DOHH2 (cell line): ENCODE measurements around the gene SRGAP1.

ENCODE experiments used
- H3F3A ChIP-seq: fragments of 200-600 bp; sonication (generic), shearing (Covaris generic); 2 replicates; pipeline ENCODE4 v1.6.0; 2016; ENCODE audit warnings: antibody characterized with exemption, mild to moderate bottlenecking; ENCODE audit not compliant: control insufficient read depth, insufficient read depth
- H3K27ac ChIP-seq: fragments of 200-600 bp; sonication (generic); 2 replicates; pipeline ENCODE4 v1.5.1; 2014; ENCODE audit warnings: low read depth, mild to moderate bottlenecking, low read length, moderate library complexity
- H3K27me3 ChIP-seq: fragments of 200-600 bp; sonication (generic); 2 replicates; pipeline ENCODE4 v1.6.1; 2014; ENCODE audit warnings: mild to moderate bottlenecking, low read length, mixed read lengths; ENCODE audit not compliant: control insufficient read depth
- H3K36me3 ChIP-seq: fragments of 200-600 bp; sonication (generic); 2 replicates; pipeline ENCODE4 v1.6.1; 2014; ENCODE audit warnings: mild to moderate bottlenecking, low read length, moderate library complexity, mixed read lengths; ENCODE audit not compliant: control insufficient read depth
- H3K4me1 ChIP-seq: fragments of 200-600 bp; sonication (generic); 2 replicates; pipeline ENCODE4 v1.6.1; 2014; ENCODE audit warnings: mild to moderate bottlenecking, low read length, mixed read lengths; ENCODE audit not compliant: control insufficient read depth
- H3K4me2 ChIP-seq: fragments of 200-600 bp; sonication (generic); 2 replicates; pipeline ENCODE4 v1.6.0; 2014; ENCODE audit warnings: mild to moderate bottlenecking, low read length, moderate library complexity
- H3K4me3 ChIP-seq: fragments of 200-600 bp; sonication (generic); 2 replicates; pipeline ENCODE4 v1.5.1; 2014; ENCODE audit warnings: mild to moderate bottlenecking, low read length, mixed read lengths
- H3K79me2 ChIP-seq: fragments of 200-600 bp; sonication (generic); 2 replicates; pipeline ENCODE4 v1.6.1; 2014; ENCODE audit warnings: mild to moderate bottlenecking, low read length, mixed read lengths; ENCODE audit not compliant: control insufficient read depth
- H3K9me2 ChIP-seq: fragments of 200-600 bp; sonication (generic); replicated peaks from 2 replicates; pipeline ENCODE4 v1.6.1; 2014; ENCODE audit warnings: mild to moderate bottlenecking, low read length, mixed read lengths; ENCODE audit not compliant: control insufficient read depth
- H3K9me3 ChIP-seq: fragments of 200-600 bp; sonication (generic); 2 replicates; pipeline ENCODE4 v1.6.1; 2014; ENCODE audit warnings: antibody characterized with exemption, low read length, mixed read lengths; ENCODE audit not compliant: control insufficient read depth, insufficient read depth
- H4K20me1 ChIP-seq: fragments of 200-600 bp; sonication (generic); 2 replicates; pipeline ENCODE4 v1.6.0; 2014; ENCODE audit warnings: low read depth, mild to moderate bottlenecking, antibody characterized with exemption, low read length, moderate library complexity; ENCODE audit not compliant: control insufficient read depth, insufficient read depth
- CTCF ChIP-seq: fragments of 200-600 bp; sonication (generic); IDR thresholded peaks from one replicate; pipeline ENCODE4 v1.5.1; 2014; ENCODE audit warnings: antibody characterized with exemption, mild to moderate bottlenecking, low read depth, low read length; ENCODE audit not compliant: poor library complexity, severe bottlenecking
- EZH2phosphoT487 ChIP-seq: fragments of 200-600 bp; sonication (generic); IDR thresholded peaks from 2 replicates; pipeline ENCODE4 v1.6.1; 2017; ENCODE audit warnings: borderline replicate concordance, mild to moderate bottlenecking, antibody characterized with exemption, low read length, moderate library complexity, mixed read lengths

Gene SRGAP1

GRCh38 chr12:63913929-63914328 lies 69.4 kb downstream of the SRGAP1 start:
- Histone ChIP-seq H3K36me3 (no peaks in the 10 kb centered on the region), H3K27me3 (no peaks in the 10 kb centered on the region), H3K9me2 (no peaks in the 10 kb centered on the region), H3K79me2 (no peaks in the 10 kb centered on the region), H3K4me3 (no peak overlapping the region), H3K4me1 (peaks cover 35% of the 10 kb centered on the region), H3K9me3 (no peaks in the 10 kb centered on the region), H4K20me1 (no peaks in the 10 kb centered on the region), H3K27ac (no peak overlapping the region), H3F3A (no peaks in the 10 kb centered on the region), H3K4me2 (no peak overlapping the region)
- TF ChIP-seq EZH2phosphoT487 (no peak), CTCF (no peak)

- H3K9me2 ChIP-seq = no peaks in the 10 kb centered on the region
- peaks cover 37% of the 10 kb centered on the region for H3K4me1 ChIP-seq
Measured at GRCh38 chr12:63915105-63915800, 70.8 kb downstream of the SRGAP1 start.

GRCh38 chr12:63916561-63917476 lies 72.3 kb downstream of the SRGAP1 start:
- Histone ChIP-seq H3K9me2 (no peaks in the 10 kb centered on the region), H3K36me3 (no peaks in the 10 kb centered on the region), H3K4me2 (0 out of 2 replicates have a peak overlapping the region, but pooled peaks have one; percentile 9), H3K79me2 (no peaks in the 10 kb centered on the region), H3K4me3 (no peak overlapping the region), H3K27ac (no peak overlapping the region), H3K9me3 (no peaks in the 10 kb centered on the region), H4K20me1 (no peaks in the 10 kb centered on the region), H3K27me3 (no peaks in the 10 kb centered on the region), H3F3A (no peaks in the 10 kb centered on the region), H3K4me1 (peaks cover 37% of the 10 kb centered on the region)
- TF ChIP-seq CTCF = no peak
- no peak for TF ChIP-seq EZH2phosphoT487

More at GRCh38 chr12:63915105-63915800, 70.8 kb downstream of the SRGAP1 start:
- no peak overlapping the region for H3K27ac ChIP-seq
- no peaks in the 10 kb centered on the region for H4K20me1 ChIP-seq
- no peaks in the 10 kb centered on the region for H3K27me3 ChIP-seq
- H3K9me3 ChIP-seq = no peaks in the 10 kb centered on the region
- H3K79me2 ChIP-seq = no peaks in the 10 kb centered on the region
- H3K36me3 ChIP-seq = no peaks in the 10 kb centered on the region
- H3F3A ChIP-seq = no peaks in the 10 kb centered on the region
- H3K4me3 ChIP-seq = no peak overlapping the region
- TF ChIP-seq EZH2phosphoT487 = no peak
- TF ChIP-seq CTCF = no peak
- no peak overlapping the region for H3K4me2 ChIP-seq
